ENCODE data around the gene NRDC. TPM values are rescaled to one million over a fixed set of nuclear protein-coding genes. Genes with fewer than 3 reads are reported as not detected.

NRDC gene
- total RNA-seq, 1 experiment from 2014 or later: 147 TPM

DNA sequence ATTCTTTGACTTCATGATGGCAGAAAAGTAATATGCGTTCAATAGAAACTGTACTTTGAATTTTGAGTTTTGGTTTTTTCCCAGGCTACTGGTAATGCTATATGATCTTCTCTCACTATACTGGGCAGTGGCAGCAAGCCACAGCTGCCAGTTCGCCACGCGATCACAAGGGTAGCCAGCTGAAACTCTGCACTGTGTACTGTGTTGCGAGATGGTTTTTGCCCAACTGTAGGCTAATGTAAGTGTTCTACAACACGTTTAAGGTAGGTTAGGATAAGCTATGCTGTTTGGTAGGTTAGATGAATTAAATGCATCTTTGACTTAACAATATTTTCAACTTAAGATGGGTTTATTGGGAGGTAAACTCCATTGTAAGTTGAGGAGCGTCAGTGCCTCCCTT is 123.1 kb downstream of the NRDC start:
- peaks cover 2% of the 10 kb centered on the region in 2 experiments; a peak in 1 of 4 replicates for H3K4me1 Mint-ChIP-seq
- Histone ChIP-seq H4K91ac (ENCODE audit: insufficient read length, low read depth, low read length) (no peak overlapping the region), H3K4me2 (ENCODE audit: insufficient read depth, insufficient read length, low read length) (no peak overlapping the region), H3K4me1 (ENCODE audit: insufficient read depth, low read length) (no peaks in the 10 kb centered on the region), H2BK5ac (ENCODE audit: insufficient read length, low read length) (no peak overlapping the region), H2BK120ac (ENCODE audit: low read depth, low read length, poor library complexity, severe bottlenecking) (no peak overlapping the region), H2BK15ac (ENCODE audit: low read depth, low read length) (no peak overlapping the region), H3K4ac (ENCODE audit: low read depth, low read length) (no peak overlapping the region), H2AFZ (ENCODE audit: low read length) (no peak overlapping the region), H2BK12ac (ENCODE audit: insufficient read length, low read depth, low read length) (no peak overlapping the region), H3K79me1 (ENCODE audit: insufficient read depth, low read depth, low read length, poor library complexity, severe bottlenecking) (no peaks in the 10 kb centered on the region), H4K8ac (replicated peaks; ENCODE audit: insufficient read length, low read depth, low read length) (no peak overlapping the region), H4K20me1 (ENCODE audit: control insufficient read depth, insufficient read depth, insufficient read length) (no peaks in the 10 kb centered on the region), H3K23me2 (ENCODE audit: insufficient read length, low read depth, low read length, poor library complexity, severe bottlenecking) (no peaks in the 10 kb centered on the region), H3K27ac (ENCODE audit: insufficient read length, low read depth, low read length) (no peak overlapping the region), H3K9ac (ENCODE audit: extremely low read depth, insufficient read length, low read length) (no peak overlapping the region), H3K23ac (ENCODE audit: insufficient read length, low read depth, low read length) (no peak overlapping the region), H3K14ac (ENCODE audit: insufficient read depth, low read length) (no peak overlapping the region), H3K56ac (ENCODE audit: insufficient read length, low read depth, low read length) (no peak overlapping the region), H3K27me3 (ENCODE audit: insufficient read depth, low read length) (no peaks in the 10 kb centered on the region), H3K79me2 (ENCODE audit: insufficient read depth, low read length) (no peaks in the 10 kb centered on the region), H4K5ac (ENCODE audit: insufficient read length, low read depth, low read length) (no peak overlapping the region), H3K18ac (ENCODE audit: insufficient read length, low read depth, low read length) (no peak overlapping the region), H2BK20ac (ENCODE audit: low read depth, low read length, poor library complexity, severe bottlenecking) (no peak overlapping the region), H3T11ph (ENCODE audit: low read length) (no peak overlapping the region), H3K9me3 (ENCODE audit: control insufficient read depth, low read depth, low read length) (no peaks in the 10 kb centered on the region), H2AK5ac (ENCODE audit: insufficient read length, low read length) (no peak overlapping the region)
- no CpG with 5 or more reads among the region's 7 CpGs for WGBS (ENCODE audit: extremely low coverage, insufficient read length, low lambda C conversion rate)
- H3K9me3 Mint-ChIP-seq: no peaks in the 10 kb centered on the region
- TF ChIP-seq, protein P1, sequence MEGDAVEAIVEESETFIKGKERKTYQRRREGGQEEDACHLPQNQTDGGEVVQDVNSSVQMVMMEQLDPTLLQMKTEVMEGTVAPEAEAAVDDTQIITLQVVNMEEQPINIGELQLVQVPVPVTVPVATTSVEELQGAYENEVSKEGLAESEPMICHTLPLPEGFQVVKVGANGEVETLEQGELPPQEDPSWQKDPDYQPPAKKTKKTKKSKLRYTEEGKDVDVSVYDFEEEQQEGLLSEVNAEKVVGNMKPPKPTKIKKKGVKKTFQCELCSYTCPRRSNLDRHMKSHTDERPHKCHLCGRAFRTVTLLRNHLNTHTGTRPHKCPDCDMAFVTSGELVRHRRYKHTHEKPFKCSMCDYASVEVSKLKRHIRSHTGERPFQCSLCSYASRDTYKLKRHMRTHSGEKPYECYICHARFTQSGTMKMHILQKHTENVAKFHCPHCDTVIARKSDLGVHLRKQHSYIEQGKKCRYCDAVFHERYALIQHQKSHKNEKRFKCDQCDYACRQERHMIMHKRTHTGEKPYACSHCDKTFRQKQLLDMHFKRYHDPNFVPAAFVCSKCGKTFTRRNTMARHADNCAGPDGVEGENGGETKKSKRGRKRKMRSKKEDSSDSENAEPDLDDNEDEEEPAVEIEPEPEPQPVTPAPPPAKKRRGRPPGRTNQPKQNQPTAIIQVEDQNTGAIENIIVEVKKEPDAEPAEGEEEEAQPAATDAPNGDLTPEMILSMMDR (conservative IDR thresholded peaks at IDR 0.05): no peak
- H3K4me3 Mint-ChIP-seq: no peak overlapping the region
- H3K36me3 Mint-ChIP-seq (ENCODE audit: insufficient read depth in 1 of 3, low read depth in 3 of 3): peaks cover 0 to 22% (median 10%) of the 10 kb centered on the region in 3 experiments; a peak in 6 of 7 replicates
- DNase-seq: no peak
- H3K27ac Mint-ChIP-seq: no peak overlapping the region
- no peaks in the 10 kb centered on the region for H3K27me3 Mint-ChIP-seq (ENCODE audit: low read depth)

Data from H9 (cell line).